Measurements from ENCODE around the gene IGFBP6.

DNA sequence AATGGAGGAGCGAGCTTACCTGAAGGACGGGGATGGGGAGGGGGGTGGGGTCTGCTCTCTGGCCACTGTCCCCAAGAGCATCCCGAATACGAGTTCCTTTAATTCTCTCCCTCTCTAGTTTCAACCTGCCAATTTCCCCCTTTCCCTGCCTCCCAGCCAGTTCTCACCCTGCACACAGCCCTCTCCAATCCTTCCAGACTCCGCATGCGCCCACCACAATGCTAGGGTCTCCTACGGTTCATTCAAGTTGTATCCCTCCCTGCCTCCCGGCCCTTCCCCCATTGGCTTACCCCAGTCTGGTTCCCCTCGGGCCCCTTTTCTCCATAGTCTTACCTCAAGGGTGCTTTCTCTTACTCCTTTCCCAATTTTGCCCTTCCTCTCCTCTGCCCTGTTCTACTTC, 708 bp upstream of the IGFBP6 start:
- TF ChIP-seq, protein P1, sequence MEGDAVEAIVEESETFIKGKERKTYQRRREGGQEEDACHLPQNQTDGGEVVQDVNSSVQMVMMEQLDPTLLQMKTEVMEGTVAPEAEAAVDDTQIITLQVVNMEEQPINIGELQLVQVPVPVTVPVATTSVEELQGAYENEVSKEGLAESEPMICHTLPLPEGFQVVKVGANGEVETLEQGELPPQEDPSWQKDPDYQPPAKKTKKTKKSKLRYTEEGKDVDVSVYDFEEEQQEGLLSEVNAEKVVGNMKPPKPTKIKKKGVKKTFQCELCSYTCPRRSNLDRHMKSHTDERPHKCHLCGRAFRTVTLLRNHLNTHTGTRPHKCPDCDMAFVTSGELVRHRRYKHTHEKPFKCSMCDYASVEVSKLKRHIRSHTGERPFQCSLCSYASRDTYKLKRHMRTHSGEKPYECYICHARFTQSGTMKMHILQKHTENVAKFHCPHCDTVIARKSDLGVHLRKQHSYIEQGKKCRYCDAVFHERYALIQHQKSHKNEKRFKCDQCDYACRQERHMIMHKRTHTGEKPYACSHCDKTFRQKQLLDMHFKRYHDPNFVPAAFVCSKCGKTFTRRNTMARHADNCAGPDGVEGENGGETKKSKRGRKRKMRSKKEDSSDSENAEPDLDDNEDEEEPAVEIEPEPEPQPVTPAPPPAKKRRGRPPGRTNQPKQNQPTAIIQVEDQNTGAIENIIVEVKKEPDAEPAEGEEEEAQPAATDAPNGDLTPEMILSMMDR (IDR thresholded peaks at IDR 0.05; ENCODE audit: low read depth, low read length, missing input control): no peak
- TF ChIP-seq YY1 (IDR thresholded peaks at IDR 0.05) (no peak), EGR1 (IDR thresholded peaks at IDR 0.05; ENCODE audit: low read depth in 2 of 2) (no peak), FOXA1 (IDR thresholded peaks at IDR 0.05) (no peak), SP1 (IDR thresholded peaks at IDR 0.05) (no peak), TAF1 (conservative IDR thresholded peaks at IDR 0.05) (no peak), GABPA (IDR thresholded peaks at IDR 0.05 in 1 of 2, conservative IDR thresholded peaks at IDR 0.05 in 1 of 2) (no peak), RAD21 (IDR thresholded peaks at IDR 0.05) (no peak), JUND (IDR thresholded peaks at IDR 0.05) (no peak)
- TF ChIP-seq, protein P2, sequence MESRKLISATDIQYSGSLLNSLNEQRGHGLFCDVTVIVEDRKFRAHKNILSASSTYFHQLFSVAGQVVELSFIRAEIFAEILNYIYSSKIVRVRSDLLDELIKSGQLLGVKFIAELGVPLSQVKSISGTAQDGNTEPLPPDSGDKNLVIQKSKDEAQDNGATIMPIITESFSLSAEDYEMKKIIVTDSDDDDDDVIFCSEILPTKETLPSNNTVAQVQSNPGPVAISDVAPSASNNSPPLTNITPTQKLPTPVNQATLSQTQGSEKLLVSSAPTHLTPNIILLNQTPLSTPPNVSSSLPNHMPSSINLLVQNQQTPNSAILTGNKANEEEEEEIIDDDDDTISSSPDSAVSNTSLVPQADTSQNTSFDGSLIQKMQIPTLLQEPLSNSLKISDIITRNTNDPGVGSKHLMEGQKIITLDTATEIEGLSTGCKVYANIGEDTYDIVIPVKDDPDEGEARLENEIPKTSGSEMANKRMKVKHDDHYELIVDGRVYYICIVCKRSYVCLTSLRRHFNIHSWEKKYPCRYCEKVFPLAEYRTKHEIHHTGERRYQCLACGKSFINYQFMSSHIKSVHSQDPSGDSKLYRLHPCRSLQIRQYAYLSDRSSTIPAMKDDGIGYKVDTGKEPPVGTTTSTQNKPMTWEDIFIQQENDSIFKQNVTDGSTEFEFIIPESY (IDR thresholded peaks at IDR 0.05): no peak
- TF ChIP-seq, protein P3, sequence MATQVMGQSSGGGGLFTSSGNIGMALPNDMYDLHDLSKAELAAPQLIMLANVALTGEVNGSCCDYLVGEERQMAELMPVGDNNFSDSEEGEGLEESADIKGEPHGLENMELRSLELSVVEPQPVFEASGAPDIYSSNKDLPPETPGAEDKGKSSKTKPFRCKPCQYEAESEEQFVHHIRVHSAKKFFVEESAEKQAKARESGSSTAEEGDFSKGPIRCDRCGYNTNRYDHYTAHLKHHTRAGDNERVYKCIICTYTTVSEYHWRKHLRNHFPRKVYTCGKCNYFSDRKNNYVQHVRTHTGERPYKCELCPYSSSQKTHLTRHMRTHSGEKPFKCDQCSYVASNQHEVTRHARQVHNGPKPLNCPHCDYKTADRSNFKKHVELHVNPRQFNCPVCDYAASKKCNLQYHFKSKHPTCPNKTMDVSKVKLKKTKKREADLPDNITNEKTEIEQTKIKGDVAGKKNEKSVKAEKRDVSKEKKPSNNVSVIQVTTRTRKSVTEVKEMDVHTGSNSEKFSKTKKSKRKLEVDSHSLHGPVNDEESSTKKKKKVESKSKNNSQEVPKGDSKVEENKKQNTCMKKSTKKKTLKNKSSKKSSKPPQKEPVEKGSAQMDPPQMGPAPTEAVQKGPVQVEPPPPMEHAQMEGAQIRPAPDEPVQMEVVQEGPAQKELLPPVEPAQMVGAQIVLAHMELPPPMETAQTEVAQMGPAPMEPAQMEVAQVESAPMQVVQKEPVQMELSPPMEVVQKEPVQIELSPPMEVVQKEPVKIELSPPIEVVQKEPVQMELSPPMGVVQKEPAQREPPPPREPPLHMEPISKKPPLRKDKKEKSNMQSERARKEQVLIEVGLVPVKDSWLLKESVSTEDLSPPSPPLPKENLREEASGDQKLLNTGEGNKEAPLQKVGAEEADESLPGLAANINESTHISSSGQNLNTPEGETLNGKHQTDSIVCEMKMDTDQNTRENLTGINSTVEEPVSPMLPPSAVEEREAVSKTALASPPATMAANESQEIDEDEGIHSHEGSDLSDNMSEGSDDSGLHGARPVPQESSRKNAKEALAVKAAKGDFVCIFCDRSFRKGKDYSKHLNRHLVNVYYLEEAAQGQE (IDR thresholded peaks at IDR 0.05): no peak
- TF ChIP-seq, protein P4, sequence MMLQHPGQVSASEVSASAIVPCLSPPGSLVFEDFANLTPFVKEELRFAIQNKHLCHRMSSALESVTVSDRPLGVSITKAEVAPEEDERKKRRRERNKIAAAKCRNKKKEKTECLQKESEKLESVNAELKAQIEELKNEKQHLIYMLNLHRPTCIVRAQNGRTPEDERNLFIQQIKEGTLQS (IDR thresholded peaks at IDR 0.05): no peak

Data from liver (tissue), 3 donors.